PC-3 (cell line): ENCODE results near the gene CRYGN. TPM values are rescaled to one million over a fixed set of nuclear protein-coding genes. Genes with fewer than 3 reads are reported as not detected.

ENCODE experiments used
- ATAC-seq: fragments of 200-7000 bp; cut with Tn5 transposase; 2 replicates; pipeline ENCODE4 v1.9.1; 2020; ENCODE audit warnings: mild to moderate bottlenecking, moderate library complexity
- BruUV-seq: library from RNA; stranded (reverse); fragments of 400-500 nt; replicated peaks from 2 replicates; lab custom pipeline; 2021; lab: Mats Ljungman, UMichigan
- CTCF ChIA-PET: fragments of 300-600 bp; sonication (Branson Sonifier 250); formaldehyde crosslinking; loops from one replicate; lab custom pipeline; 2022; ENCODE audit warnings: antibody characterized with exemption; lab: Charles Lee
- POLR2A ChIA-PET: fragments of 300-600 bp; sonication (Branson Sonifier 250); formaldehyde crosslinking; loops from one replicate; lab custom pipeline; 2022; ENCODE audit warnings: antibody characterized with exemption; ENCODE audit not compliant: unreplicated experiment; lab: Charles Lee
- DNase-seq: peaks from one replicate; pipeline ENCODE4 v3.0.0-alpha.2; 2015
- H2AFZ ChIP-seq: fragments of 300-600 bp; sonication (generic); 2 replicates; pipeline ENCODE4 v1.6.0; 2016; ENCODE audit warnings: antibody characterized with exemption, low read length
- H3F3A ChIP-seq: fragments of 300-600 bp; sonication (generic); one replicate; pipeline ENCODE4 v1.6.0; 2017; ENCODE audit warnings: antibody characterized with exemption, low read length, control low read depth, mild to moderate bottlenecking; ENCODE audit not compliant: unreplicated experiment
- H3K27ac ChIP-seq: fragments of 300-600 bp; sonication (generic); 2 replicates; pipeline ENCODE4 v1.5.1; 2016; ENCODE audit warnings: mild to moderate bottlenecking, low read length
- H3K27me3 ChIP-seq: fragments of 300-600 bp; sonication (generic); 2 replicates; pipeline ENCODE4 v1.6.1; 2016; ENCODE audit warnings: low read length, mixed read lengths
- H3K36me3 ChIP-seq: fragments of 300-600 bp; sonication (generic); 2 replicates; pipeline ENCODE4 v1.6.1; 2016; ENCODE audit warnings: low read depth, mixed run types, low read length, mixed read lengths
- H3K4me1 ChIP-seq: fragments of 300-600 bp; sonication (generic); 2 replicates; pipeline ENCODE4 v1.5.1; 2016; ENCODE audit warnings: low read length; ENCODE audit not compliant: insufficient read depth
- H3K4me2 ChIP-seq: fragments of 300-600 bp; sonication (generic); 2 replicates; pipeline ENCODE4 v1.6.0; 2016; ENCODE audit warnings: low read length
- H3K4me3 ChIP-seq: fragments of 300-600 bp; sonication (generic); 2 replicates; pipeline ENCODE4 v1.5.1; 2016; ENCODE audit warnings: mild to moderate bottlenecking, low read length, mixed read lengths
- H3K79me2 ChIP-seq: fragments of 300-600 bp; sonication (generic); 2 replicates; pipeline ENCODE4 v1.6.1; 2017; ENCODE audit warnings: low read length, mixed read lengths
- H3K9ac ChIP-seq: fragments of 300-600 bp; sonication (generic); 2 replicates; pipeline ENCODE4 v1.6.0; 2016; ENCODE audit warnings: mild to moderate bottlenecking, low read length
- H3K9me2 ChIP-seq: fragments of 300-600 bp; sonication (generic); replicated peaks from 2 replicates; pipeline ENCODE4 v1.6.1; 2016; ENCODE audit warnings: mixed run types, low read length, mixed read lengths
- H3K9me3 ChIP-seq: fragments of 300-600 bp; sonication (generic); 2 replicates; pipeline ENCODE4 v1.6.1; 2016; ENCODE audit warnings: low read length, mixed read lengths
- H4K20me1 ChIP-seq: fragments of 300-600 bp; sonication (generic); 2 replicates; pipeline ENCODE4 v1.6.1; 2016; ENCODE audit warnings: low read length, mixed read lengths
- EZH2 ChIP-seq: fragments of 300-600 bp; sonication (generic); IDR thresholded peaks from one replicate; pipeline ENCODE4 v1.6.1; 2017; ENCODE audit warnings: antibody characterized with exemption, mild to moderate bottlenecking, low read length; ENCODE audit not compliant: unreplicated experiment
- EZH2phosphoT487 ChIP-seq: fragments of 300-600 bp; sonication (generic); IDR thresholded peaks from 2 replicates; pipeline ENCODE4 v1.6.1; 2018; ENCODE audit warnings: mild to moderate bottlenecking, antibody characterized with exemption, low read length, borderline replicate concordance
- intact Hi-C: fragments of 100-400 bp; cut with micrococcal nuclease; formaldehyde crosslinking; loops from 2 replicates; pipeline ENCODE4 v1.9.0; 2023
- total RNA-seq: library from RNA; depleted of rRNA; stranded (reverse); fragments of >200 nt; gene quantifications from 2 replicates; pipeline ENCODE4 v1.2.3, GENCODE V29; 2014
- TF ChIP-seq, protein P1 (sequence below): fragments of 300-600 bp; sonication (generic); conservative IDR thresholded peaks from 2 replicates; pipeline ENCODE4 v1.5.1; 2017; ENCODE audit warnings: antibody characterized with exemption, low read depth, mild to moderate bottlenecking, low read length

Gene CRYGN
- total RNA-seq, 1 experiment from 2014 or later, result 0.11 TPM

DNA sequence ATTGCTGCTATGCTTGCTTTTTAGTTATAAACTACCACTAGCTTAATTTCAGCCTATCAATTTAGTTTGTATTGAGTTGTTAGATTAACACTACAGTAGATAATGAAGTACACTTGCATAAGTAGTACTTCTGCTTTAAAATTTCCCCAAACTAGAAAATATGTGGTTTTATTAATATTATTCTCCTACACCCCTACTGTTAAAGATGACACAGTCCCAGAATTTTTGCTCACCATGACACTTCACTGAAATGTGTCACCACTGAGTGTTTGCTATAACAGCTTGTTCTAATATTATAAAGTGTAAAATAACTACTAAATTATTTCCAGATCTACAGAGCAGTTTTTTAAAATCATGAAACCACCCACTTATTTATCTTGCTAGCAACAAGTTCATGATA, 48.2 kb upstream of the CRYGN start:
- intact Hi-C loops, result no loop called here
- ChIA-PET POLR2A (no interaction called here), CTCF (no interaction called here)
- Histone ChIP-seq H3K4me3 (no peak overlapping the region), H3K36me3 (peaks cover 63% of the 10 kb centered on the region), H3K27me3 (no peaks in the 10 kb centered on the region), H3K4me2 (no peak overlapping the region), H2AFZ (no peak overlapping the region), H4K20me1 (peaks cover 13% of the 10 kb centered on the region), H3K79me2 (peaks cover 93% of the 10 kb centered on the region), H3F3A (no peaks in the 10 kb centered on the region), H3K9me2 (no peaks in the 10 kb centered on the region), H3K27ac (no peak overlapping the region), H3K9me3 (no peaks in the 10 kb centered on the region), H3K4me1 (peaks cover 33% of the 10 kb centered on the region), H3K9ac (no peak overlapping the region)
- ATAC-seq (no peak), DNase-seq (no peak)
- TF ChIP-seq EZH2phosphoT487 (no peak), EZH2 (no peak)
- TF ChIP-seq, protein P1, sequence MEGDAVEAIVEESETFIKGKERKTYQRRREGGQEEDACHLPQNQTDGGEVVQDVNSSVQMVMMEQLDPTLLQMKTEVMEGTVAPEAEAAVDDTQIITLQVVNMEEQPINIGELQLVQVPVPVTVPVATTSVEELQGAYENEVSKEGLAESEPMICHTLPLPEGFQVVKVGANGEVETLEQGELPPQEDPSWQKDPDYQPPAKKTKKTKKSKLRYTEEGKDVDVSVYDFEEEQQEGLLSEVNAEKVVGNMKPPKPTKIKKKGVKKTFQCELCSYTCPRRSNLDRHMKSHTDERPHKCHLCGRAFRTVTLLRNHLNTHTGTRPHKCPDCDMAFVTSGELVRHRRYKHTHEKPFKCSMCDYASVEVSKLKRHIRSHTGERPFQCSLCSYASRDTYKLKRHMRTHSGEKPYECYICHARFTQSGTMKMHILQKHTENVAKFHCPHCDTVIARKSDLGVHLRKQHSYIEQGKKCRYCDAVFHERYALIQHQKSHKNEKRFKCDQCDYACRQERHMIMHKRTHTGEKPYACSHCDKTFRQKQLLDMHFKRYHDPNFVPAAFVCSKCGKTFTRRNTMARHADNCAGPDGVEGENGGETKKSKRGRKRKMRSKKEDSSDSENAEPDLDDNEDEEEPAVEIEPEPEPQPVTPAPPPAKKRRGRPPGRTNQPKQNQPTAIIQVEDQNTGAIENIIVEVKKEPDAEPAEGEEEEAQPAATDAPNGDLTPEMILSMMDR, result no peak
- no TSS peak for BruUV-seq

DNA sequence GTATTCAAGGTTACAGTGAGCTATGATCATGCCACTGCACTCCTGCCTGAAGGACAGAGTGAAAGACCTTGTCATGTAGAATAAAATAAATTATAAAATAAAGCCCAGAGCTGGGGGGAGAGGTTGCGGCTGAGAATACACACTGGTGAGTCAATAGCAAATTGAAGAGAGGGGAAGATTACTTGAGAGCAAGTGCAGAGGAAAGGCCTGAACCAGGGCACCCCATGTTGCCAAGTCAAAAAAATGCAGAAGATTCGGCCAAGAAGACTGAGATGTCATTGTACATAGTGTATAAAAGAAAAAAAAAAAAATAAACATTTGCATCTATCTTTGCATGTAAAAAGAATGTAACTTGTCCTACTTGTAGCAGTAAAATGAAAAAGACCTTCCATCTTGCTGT, 47.3 kb upstream of the CRYGN start:
- H3K36me3 ChIP-seq, result peaks cover 70% of the 10 kb centered on the region
- CTCF ChIA-PET, result no interaction called here
- intact Hi-C loops, result no loop called here
- no TSS peak for BruUV-seq
- H4K20me1 ChIP-seq, result peaks cover 12% of the 10 kb centered on the region; the same call in 1 of the 2 replicates
- H3K4me1 ChIP-seq, result peaks cover 27% of the 10 kb centered on the region
- H3K27ac ChIP-seq, result no peak overlapping the region
- H3F3A ChIP-seq, result no peaks in the 10 kb centered on the region
- DNase-seq, result no peak
- H3K9me3 ChIP-seq, result no peaks in the 10 kb centered on the region
- no peak overlapping the region for H3K9ac ChIP-seq
- H2AFZ ChIP-seq, result no peak overlapping the region
- H3K27me3 ChIP-seq, result no peaks in the 10 kb centered on the region
- H3K9me2 ChIP-seq, result no peaks in the 10 kb centered on the region
- ATAC-seq, result no peak
- no peak overlapping the region for H3K4me2 ChIP-seq
- POLR2A ChIA-PET, result no interaction called here
- H3K79me2 ChIP-seq, result peaks cover 93% of the 10 kb centered on the region
- H3K4me3 ChIP-seq, result no peak overlapping the region
- TF ChIP-seq, protein P1, result no peak
- no peak for TF ChIP-seq EZH2phosphoT487
- no peak for TF ChIP-seq EZH2

DNA sequence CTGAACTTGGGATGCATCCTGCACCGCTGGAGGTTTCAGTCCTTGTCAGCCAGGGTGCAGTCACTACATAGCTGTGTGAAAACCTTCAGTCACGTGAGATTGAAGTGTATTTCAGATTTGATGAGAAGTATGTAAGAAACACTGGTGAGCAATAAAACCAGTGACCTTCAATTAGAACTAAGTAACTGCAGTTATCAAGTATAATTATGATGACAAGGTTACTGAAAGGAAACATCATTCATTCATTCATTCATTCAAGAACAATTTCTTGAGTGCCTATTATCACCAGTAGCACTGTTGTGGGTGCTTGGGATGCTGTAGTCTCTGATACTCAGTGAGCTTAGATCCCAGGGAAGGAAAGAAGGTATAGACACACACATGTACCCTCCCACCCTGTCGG, 46.1 kb upstream of the CRYGN start:
- H3K9me3 ChIP-seq, result no peaks in the 10 kb centered on the region
- intact Hi-C loops, result no loop called here
- no peak overlapping the region for H3K9ac ChIP-seq
- TF ChIP-seq, protein P1, result no peak
- TF ChIP-seq EZH2phosphoT487 (no peak), EZH2 (no peak)
- H3K9me2 ChIP-seq, result no peaks in the 10 kb centered on the region
- H3K36me3 ChIP-seq, result peaks cover 78% of the 10 kb centered on the region
- no peak for ATAC-seq
- CTCF ChIA-PET, result interaction anchor here (0.7 kb wide), 1 partner anchor 114 kb away, joined by 3 read pairs; no protein-coding TSS in a partner anchor
- no peak for DNase-seq
- peaks cover 93% of the 10 kb centered on the region for H3K79me2 ChIP-seq
- H3K27ac ChIP-seq, result no peak overlapping the region
- H3K4me3 ChIP-seq, result no peak overlapping the region
- POLR2A ChIA-PET, result no interaction called here
- peaks cover 18% of the 10 kb centered on the region for H3K4me1 ChIP-seq
- no peaks in the 10 kb centered on the region for H3K27me3 ChIP-seq
- no TSS peak for BruUV-seq
- H3F3A ChIP-seq, result no peaks in the 10 kb centered on the region
- H2AFZ ChIP-seq, result no peak overlapping the region
- peaks cover 15% of the 10 kb centered on the region; the same call in 1 of the 2 replicates for H4K20me1 ChIP-seq
- H3K4me2 ChIP-seq, result no peak overlapping the region
